Activated CD8-positive, alpha-beta memory T cell treated with anti-CD3 and anti-CD28 coated beads, Interleukin-2, amount 50 U/mL, for 24 hours (primary cell): ENCODE data around the gene HLA-A.

Experiments
- DNase-seq: peaks from one replicate; pipeline ENCODE4 v3.0.0-alpha.2; 2020; ENCODE audit errors: extremely low read depth

Gene HLA-A

GRCh38 chr6:29986179-29986781, 43.9 kb downstream of the HLA-A start:
- DNase-seq = no peak

- DNase-seq = no peak
Observed at GRCh38 chr6:29989211-29989610, 46.9 kb downstream of the HLA-A start.

GRCh38 chr6:29990931-29991330, 48.6 kb downstream of the HLA-A start:
- DNase-seq = no peak

- no peak for DNase-seq
Observed at GRCh38 chr6:29992807-29993206, 50.5 kb downstream of the HLA-A start.

GRCh38 chr6:29994826-29995225, 52.5 kb downstream of the HLA-A start:
- no peak for DNase-seq

GRCh38 chr6:29995340-29995777, 53.0 kb downstream of the HLA-A start:
- no peak for DNase-seq
